GM21786 (cell line): Measurements from ENCODE around the gene PAGE5.

Experiments
- ATAC-seq: cut with Tn5 transposase; IDR thresholded peaks from one replicate; pipeline ENCODE4 v1.9.1; 2021; ENCODE audit not compliant: unreplicated experiment

Gene PAGE5

GRCh38 chrX:55220119-55220794 lies at the start of gene PAGE5:
PAGE5 (plus strand) TSS chrX:55220346; CDS start chrX:55221383, 1,037 bp downstream.
- ATAC-seq: no peak

- no peak for ATAC-seq
Measured at GRCh38 chrX:55187281-55187680, 32.9 kb upstream of the PAGE5 start.

GRCh38 chrX:55196688-55197087 lies 23.5 kb upstream of the PAGE5 start:
- no peak for ATAC-seq

- no peak for ATAC-seq
Measured at GRCh38 chrX:55201930-55202579, 18.1 kb upstream of the PAGE5 start.

- ATAC-seq: no peak
Measured at GRCh38 chrX:55206162-55206941, 13.8 kb upstream of the PAGE5 start.

GRCh38 chrX:55210931-55211677 lies 9.0 kb upstream of the PAGE5 start:
- ATAC-seq: no peak

GRCh38 chrX:55213381-55213780 lies 6.8 kb upstream of the PAGE5 start:
- ATAC-seq: no peak

GRCh38 chrX:55240788-55241340 lies 20.7 kb downstream of the PAGE5 start:
- ATAC-seq: no peak

- ATAC-seq: no peak
Measured at GRCh38 chrX:55253528-55253927, 33.4 kb downstream of the PAGE5 start.

GRCh38 chrX:55260806-55261205 lies 40.7 kb downstream of the PAGE5 start:
- no peak for ATAC-seq

- no peak for ATAC-seq
Measured at GRCh38 chrX:55264816-55265215, 44.7 kb downstream of the PAGE5 start, which contains the start of gene PAGE3. PAGE3 (minus strand) TSS chrX:55264916; CDS start chrX:55263903, 1,013 bp downstream.
